Activated gamma-delta T cell treated with anti-CD3 and anti-CD28 coated beads, Interleukin-2, amount 50 U/mL, for 16 hours (primary cell): ENCODE data around the gene COX8A.

Experiments used
- DNase-seq: peaks from one replicate; pipeline ENCODE4 v3.0.0-alpha.2; 2020; ENCODE audit warnings: low read depth

The COX8A gene

DNA sequence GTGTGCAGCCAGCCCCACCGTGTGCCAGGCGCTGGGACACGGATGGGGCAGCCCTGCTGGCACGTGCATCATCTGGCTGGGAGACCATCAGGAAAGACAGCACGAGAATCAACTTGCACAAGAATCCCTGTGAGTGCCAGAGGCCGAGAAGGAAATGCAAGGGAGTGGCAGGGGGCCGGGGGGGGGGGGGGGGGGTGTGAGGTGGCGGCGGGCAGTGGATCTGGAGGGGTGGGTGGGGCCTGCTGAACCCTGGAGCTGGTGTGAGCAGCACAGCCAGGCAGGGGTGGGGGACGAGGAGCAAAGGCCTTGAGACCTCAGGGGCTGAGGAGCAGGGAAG, 47.3 kb downstream of the COX8A start:
- DNase-seq: no peak

DNA sequence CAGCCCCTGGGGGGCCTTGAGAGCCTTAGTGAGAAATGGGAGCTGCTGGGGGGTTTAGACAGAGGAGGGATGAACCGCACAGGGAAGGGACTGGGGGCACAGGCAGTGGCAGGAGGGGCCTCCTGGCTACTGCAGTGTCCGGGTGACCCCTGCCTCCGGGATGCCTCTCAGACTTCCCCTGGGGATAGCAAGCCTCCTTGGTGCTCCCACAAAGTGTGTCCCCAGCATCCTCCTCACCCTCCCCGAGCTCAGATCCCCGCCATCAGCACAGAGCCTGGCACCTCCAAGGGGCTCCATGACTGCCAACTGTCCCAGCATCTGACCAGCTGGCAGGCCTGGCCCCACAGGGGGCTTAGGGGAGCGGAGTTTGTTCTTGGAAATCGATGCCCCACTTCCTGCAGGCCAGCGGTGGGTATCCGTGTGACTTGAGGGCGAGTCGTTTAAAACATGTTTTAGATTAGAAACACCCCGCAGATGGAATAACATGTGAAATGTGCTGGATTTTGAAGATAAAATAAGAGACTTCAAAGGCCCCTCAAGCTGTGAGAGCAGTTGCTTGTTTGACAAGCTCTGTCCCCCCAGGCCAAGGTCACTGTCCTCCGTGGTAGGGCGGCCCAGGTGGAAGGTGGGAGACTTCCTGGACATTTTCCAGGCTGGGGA, 47.8 kb downstream of the COX8A start:
- no peak for DNase-seq

DNA sequence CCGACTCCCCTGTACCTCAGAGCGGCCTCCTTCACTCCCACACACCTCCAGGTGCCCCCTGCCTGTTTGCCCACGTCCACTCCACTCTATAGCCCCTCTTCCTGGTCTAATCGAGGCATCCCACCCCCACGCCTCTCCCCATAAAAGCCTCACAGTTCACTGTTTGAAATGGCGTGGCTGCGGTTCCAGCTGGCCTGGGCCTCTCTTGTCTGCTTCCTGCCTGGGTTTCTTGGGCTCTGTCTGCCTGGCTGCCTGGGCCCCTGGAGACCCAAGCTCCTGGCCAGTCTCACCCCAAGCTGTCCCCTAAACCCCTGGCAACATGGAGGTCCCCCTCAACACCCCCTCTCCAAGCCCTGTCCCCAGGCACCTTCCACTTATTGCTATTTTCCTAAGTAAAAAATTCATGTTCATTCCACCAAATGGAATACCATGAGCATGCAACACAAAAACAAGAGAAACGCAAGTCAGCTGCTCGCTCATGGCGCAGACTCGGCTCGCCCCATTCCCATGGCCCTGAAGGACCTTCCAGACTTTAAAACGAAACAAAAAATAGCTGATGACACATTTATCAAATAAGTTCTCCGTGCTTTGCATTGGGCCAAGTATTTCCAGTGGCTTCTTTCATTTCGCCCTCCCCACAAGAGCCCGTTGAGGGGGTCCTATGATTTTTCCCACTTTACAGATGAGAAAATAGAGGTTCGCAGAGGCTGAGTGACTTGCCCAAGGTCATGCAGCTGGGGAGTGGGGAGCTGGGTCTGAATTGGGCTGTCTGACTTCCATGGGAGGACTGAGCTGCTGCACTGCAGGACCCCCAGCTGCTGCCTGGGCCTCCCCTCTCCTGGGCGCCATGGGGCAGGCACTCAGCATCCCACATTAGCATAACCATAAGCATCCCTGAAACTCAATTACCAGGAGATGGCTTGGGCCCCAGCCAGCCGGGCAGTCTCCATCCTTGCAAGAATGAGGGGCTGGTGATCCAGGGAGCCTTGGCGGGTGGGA, 49.6 kb downstream of the COX8A start:
- no peak for DNase-seq

DNA sequence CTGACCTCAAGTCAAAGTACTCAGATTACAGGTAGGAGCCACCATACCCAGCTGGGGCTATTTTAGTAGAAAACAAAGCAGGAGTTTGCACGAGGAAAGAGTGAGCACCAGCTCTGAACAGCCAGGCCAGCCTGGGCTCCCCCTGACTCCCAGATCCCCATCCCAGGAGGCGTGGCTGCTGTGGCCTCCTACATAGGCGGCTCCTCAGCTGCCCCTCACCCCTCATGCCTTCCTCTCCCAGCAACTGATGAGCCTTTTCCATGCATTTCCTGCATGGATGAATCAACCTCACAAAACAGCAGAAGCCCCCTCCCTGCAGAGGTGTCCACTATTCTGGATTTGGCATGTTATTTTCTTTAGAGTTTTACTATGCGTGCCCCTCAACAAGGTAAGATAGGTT, 50.8 kb downstream of the COX8A start:
- DNase-seq: no peak
